CD4-positive, alpha-beta T cell (primary cell): ENCODE data around the gene ATG3. TPM values are rescaled to one million over a fixed set of nuclear protein-coding genes. Genes with fewer than 3 reads are reported as not detected.
A peak's percentile ranks its signal among the peaks of the same experiment; 100 is the strongest.
"Not testable (repeated sequence)": the region's sequence is repeated elsewhere in the genome, so short reads cannot be mapped to it uniquely, and the experiment has no call there.

ENCODE experiments used
- ATAC-seq: fragments of 200-7000 bp; cut with Tn5 transposase; one replicate; pipeline ENCODE4 v1.10.0; 2022; ENCODE audit warnings: mild to moderate bottlenecking; ENCODE audit not compliant: poor library complexity
- CTCF ChIA-PET: fragments of 350-600 bp; sonication (Branson Sonifier 250); formaldehyde crosslinking; loops from one replicate; lab custom pipeline; 2021; ENCODE audit warnings: antibody characterized with exemption, inconsistent platforms; lab: Charles Lee
- POLR2A ChIA-PET: fragments of 350-600 bp; sonication (Branson Sonifier 250); formaldehyde crosslinking; loops from one replicate; lab custom pipeline; 2021; ENCODE audit warnings: antibody characterized with exemption, inconsistent platforms; lab: Charles Lee
- DNase-seq, 14 experiments: peaks; one replicate each; pipeline ENCODE4 v3.0.0-alpha.2; 2013 to 2020; ENCODE audit warnings: mixed read lengths in 2 of 14
- H3K27ac ChIP-seq, 2 donors: one replicate each; pipeline versions ENCODE4 v1.5.1 to v1.7.0; 2013; ENCODE audit warnings: low read length in 2 of 2, low read depth in 1 of 2, mild to moderate bottlenecking in 1 of 2
- H3K27me3 ChIP-seq, 2 experiments: 1 replicate in 1 of 2; 2 replicates in 1 of 2; pipeline versions ENCODE4 v1.6.1 to v1.7.0; 2013; ENCODE audit warnings: low read length in 2 of 2, control low read depth in 1 of 2, mild to moderate bottlenecking in 1 of 2, moderate library complexity in 1 of 2; ENCODE audit not compliant: insufficient read depth in 2 of 2, control insufficient read depth in 1 of 2
- H3K36me3 ChIP-seq: one replicate; pipeline ENCODE4 v1.6.1; 2013; ENCODE audit warnings: low read length, control low read depth; ENCODE audit not compliant: insufficient read depth
- H3K4me1 ChIP-seq: one replicate; pipeline ENCODE4 v1.6.1; 2013; ENCODE audit warnings: low read length, control low read depth; ENCODE audit not compliant: insufficient read depth
- H3K4me3 ChIP-seq: one replicate; pipeline ENCODE4 v1.5.1; 2013; ENCODE audit warnings: mild to moderate bottlenecking, low read length, moderate library complexity
- H3K9me3 ChIP-seq, 2 experiments: 1 replicate in 1 of 2; 2 replicates in 1 of 2; pipeline versions ENCODE4 v1.6.1 to v1.7.0; 2013; ENCODE audit warnings: low read length in 2 of 2, mild to moderate bottlenecking in 2 of 2, control low read depth in 1 of 2, moderate library complexity in 1 of 2; ENCODE audit not compliant: control insufficient read depth in 1 of 2, insufficient read depth in 1 of 2
- H3K27ac Mint-ChIP-seq: one replicate; pipeline ENCODE4 v1.8.0; 2020; ENCODE audit warnings: mixed read lengths
- H3K27me3 Mint-ChIP-seq: one replicate; pipeline ENCODE4 v1.8.0; 2021; ENCODE audit warnings: mixed read lengths
- H3K36me3 Mint-ChIP-seq: one replicate; pipeline ENCODE4 v1.8.0; 2021; ENCODE audit warnings: low read depth, mixed read lengths
- H3K4me1 Mint-ChIP-seq: one replicate; pipeline ENCODE4 v1.8.0; 2021; ENCODE audit warnings: low read depth, mixed read lengths
- H3K4me3 Mint-ChIP-seq: one replicate; pipeline ENCODE4 v1.8.0; 2020; ENCODE audit warnings: mild to moderate bottlenecking, mixed read lengths
- H3K9me3 Mint-ChIP-seq: one replicate; pipeline ENCODE4 v1.8.0; 2020; ENCODE audit warnings: mixed read lengths
- intact Hi-C, 2 experiments: fragments of 100-400 bp; cut with DNase I in 1 of 2; cut with micrococcal nuclease in 1 of 2; formaldehyde crosslinking; loops; one replicate each; pipeline versions ENCODE4 v1.15.1 to v1.9.0; 2023 to 2025; cut with DNase I, micrococcal nuclease
- total RNA-seq, 174 experiments: library from RNA in 2 of 174; stranded (reverse) in 2 of 174; gene quantifications; one replicate each; pipeline ENCODE4 v1.2.3 and lab custom pipeline; 2021 to 2026
- TF ChIP-seq, protein P1 (sequence below): fragments of 200-600 bp; IDR thresholded peaks from one replicate; pipeline ENCODE4 v1.8.0; 2022; ENCODE audit warnings: antibody characterized with exemption, mild to moderate bottlenecking

The ATG3 gene
- total RNA-seq, 2 experiments from 2014 or later: 43.3 to 43.8 TPM

- POLR2A ChIA-PET: interaction anchor here (0.7 to 5.4 kb wide), 10 partner anchors 8 to 426 kb away, joined by 3 to 56 read pairs (median 6); partner anchors contain the start of gene CD200
- Histone ChIP-seq H3K36me3 (no peaks in the 10 kb centered on the region), H3K4me3 (peak overlapping the region; percentile 66), H3K27ac (peak overlapping the region in 1 of 2 donors; percentile 60), H3K27me3 (no peaks in the 10 kb centered on the region), H3K4me1 (peaks cover 16% of the 10 kb centered on the region), H3K9me3 (no peaks in the 10 kb centered on the region)
- DNase-seq: peak in 1 of 14 experiments; percentile 19
- peak overlapping the region; percentile 90 for H3K4me3 Mint-ChIP-seq
- H3K4me1 Mint-ChIP-seq: peaks cover 79% of the 10 kb centered on the region
- H3K9me3 Mint-ChIP-seq: no peaks in the 10 kb centered on the region
- CTCF ChIA-PET: interaction anchor here (1.0 to 1.8 kb wide), 2 partner anchors 8 to 33 kb away, joined by 4 to 5 read pairs; no protein-coding TSS in a partner anchor
- TF ChIP-seq, protein P1, sequence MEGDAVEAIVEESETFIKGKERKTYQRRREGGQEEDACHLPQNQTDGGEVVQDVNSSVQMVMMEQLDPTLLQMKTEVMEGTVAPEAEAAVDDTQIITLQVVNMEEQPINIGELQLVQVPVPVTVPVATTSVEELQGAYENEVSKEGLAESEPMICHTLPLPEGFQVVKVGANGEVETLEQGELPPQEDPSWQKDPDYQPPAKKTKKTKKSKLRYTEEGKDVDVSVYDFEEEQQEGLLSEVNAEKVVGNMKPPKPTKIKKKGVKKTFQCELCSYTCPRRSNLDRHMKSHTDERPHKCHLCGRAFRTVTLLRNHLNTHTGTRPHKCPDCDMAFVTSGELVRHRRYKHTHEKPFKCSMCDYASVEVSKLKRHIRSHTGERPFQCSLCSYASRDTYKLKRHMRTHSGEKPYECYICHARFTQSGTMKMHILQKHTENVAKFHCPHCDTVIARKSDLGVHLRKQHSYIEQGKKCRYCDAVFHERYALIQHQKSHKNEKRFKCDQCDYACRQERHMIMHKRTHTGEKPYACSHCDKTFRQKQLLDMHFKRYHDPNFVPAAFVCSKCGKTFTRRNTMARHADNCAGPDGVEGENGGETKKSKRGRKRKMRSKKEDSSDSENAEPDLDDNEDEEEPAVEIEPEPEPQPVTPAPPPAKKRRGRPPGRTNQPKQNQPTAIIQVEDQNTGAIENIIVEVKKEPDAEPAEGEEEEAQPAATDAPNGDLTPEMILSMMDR: no peak
- H3K27me3 Mint-ChIP-seq: no peaks in the 10 kb centered on the region
- intact Hi-C loops: loop anchor here in 1 of 2 experiments (2.0 to 5.0 kb wide), 2 partner anchors 21 to 36 kb away; no protein-coding TSS in a partner anchor
- H3K36me3 Mint-ChIP-seq: peaks cover 41% of the 10 kb centered on the region
- peak; percentile 21 for ATAC-seq
- peak overlapping the region; percentile 90 for H3K27ac Mint-ChIP-seq
These were observed 63.7 kb downstream of the ATG3 start for GRCh38 chr3:112497897-112498548.

GRCh38 chr3:112496366-112497067 lies 65.2 kb downstream of the ATG3 start:
- Mint-ChIP-seq H3K9me3 (no peaks in the 10 kb centered on the region), H3K27ac (peak overlapping the region; percentile 90), H3K4me1 (peaks cover 90% of the 10 kb centered on the region), H3K27me3 (no peaks in the 10 kb centered on the region), H3K36me3 (peaks cover 53% of the 10 kb centered on the region), H3K4me3 (peak overlapping the region; percentile 86)
- Histone ChIP-seq H3K9me3 (no peaks in the 10 kb centered on the region), H3K27ac (peak overlapping the region in 1 of 2 donors; percentile 43), H3K4me3 (peak overlapping the region; percentile 66), H3K27me3 (no peaks in the 10 kb centered on the region), H3K36me3 (no peaks in the 10 kb centered on the region), H3K4me1 (peaks cover 20% of the 10 kb centered on the region)
- TF ChIP-seq, protein P1: no peak
- ChIA-PET CTCF (no interaction called here), POLR2A (interaction anchor here (0.6 to 0.9 kb wide), 2 partner anchors 28 to 65 kb away, joined by 3 read pairs; partner anchors contain the start of genes ATG3 and SLC35A5)
- intact Hi-C loops: loop anchor here in 1 of 2 experiments (5.0 kb wide), 1 partner anchor 34 kb away; no protein-coding TSS in a partner anchor
- ATAC-seq (peak; percentile 31), DNase-seq (peak in 2 of 14 experiments; percentile 55 to 58)

DNA sequence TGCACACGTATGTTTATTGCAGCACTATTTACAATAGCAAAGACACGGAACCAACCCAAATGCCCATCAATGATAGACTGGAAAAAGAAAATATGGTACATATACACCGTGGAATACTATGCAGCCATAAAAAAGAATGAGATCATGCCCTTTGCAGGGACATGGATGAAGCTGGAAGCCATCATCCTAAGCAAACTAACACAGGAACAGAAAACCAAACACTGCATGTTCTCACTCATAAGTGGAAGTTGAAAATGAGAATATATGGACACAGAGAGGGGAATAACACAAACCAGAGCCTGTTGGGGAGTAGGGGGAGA lies 67.4 kb downstream of the ATG3 start:
- H3K4me3 ChIP-seq, H3K27me3 Mint-ChIP-seq, DNase-seq, intact Hi-C loops, H3K27me3 ChIP-seq, POLR2A ChIA-PET, H3K9me3 ChIP-seq, ATAC-seq, H3K27ac ChIP-seq, H3K9me3 Mint-ChIP-seq, CTCF ChIA-PET, H3K36me3 ChIP-seq: not testable (repeated sequence)
- H3K4me3 Mint-ChIP-seq: peak overlapping the region; percentile 51
- H3K27ac Mint-ChIP-seq: peak overlapping the region; percentile 90
- H3K4me1 Mint-ChIP-seq: peaks cover 93% of the 10 kb centered on the region
- H3K36me3 Mint-ChIP-seq: peaks cover 59% of the 10 kb centered on the region
- peaks cover 24% of the 10 kb centered on the region for H3K4me1 ChIP-seq
